T47D (cell line): ENCODE measurements around the gene CAMSAP1.

Source experiments
- DNase-seq, 2 experiments: peaks; one replicate each; pipeline versions ENCODE4 v3.0.0 to v3.0.0-alpha.2; 2011 to 2012; ENCODE audit warnings: low read depth in 1 of 2, low spot score in 1 of 2
- JUND ChIP-seq: IDR thresholded peaks from 2 replicates; pipeline ENCODE4 v1.6.1; 2012; ENCODE audit warnings: low read depth
- in situ Hi-C: cut with HindIII; loops from 2 replicates; pipeline ENCODE4 v1.10.0; 2016; ENCODE audit warnings: low sequenced_read_pairs, low pct_unique_long_range_greater_than_20kb

Gene CAMSAP1

DNA sequence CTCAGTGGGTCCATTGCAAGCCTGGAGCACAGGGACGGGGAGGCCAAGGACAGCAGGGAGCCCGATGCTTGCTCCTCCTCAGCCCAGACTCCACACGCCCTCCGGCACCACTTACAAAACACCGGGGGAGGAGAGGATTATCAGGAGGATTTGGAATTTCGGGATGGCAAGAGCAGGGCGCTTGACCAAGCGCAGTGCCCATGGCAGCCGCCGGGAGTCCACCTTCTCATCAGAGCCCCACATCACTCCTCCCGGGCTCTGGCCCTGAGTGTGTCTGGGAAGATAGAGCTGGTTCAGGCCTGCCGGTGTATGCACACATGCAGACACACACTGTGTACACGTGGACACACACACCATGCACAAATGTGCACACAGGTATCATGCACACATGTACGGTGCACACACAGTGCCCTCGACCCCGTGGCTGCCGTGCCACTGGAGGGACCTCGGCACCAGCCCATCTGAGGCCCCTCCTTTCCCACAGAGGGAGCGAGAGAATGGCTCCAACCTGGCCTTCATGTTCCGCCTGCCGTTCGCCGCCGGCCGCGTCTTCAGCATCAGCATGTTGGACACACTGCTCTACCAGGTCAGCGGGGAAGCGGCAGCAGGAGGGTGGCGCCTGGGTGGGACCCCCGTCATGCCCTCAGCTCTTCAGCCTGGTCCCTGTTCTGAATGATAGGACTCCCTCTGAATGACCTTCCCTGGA, 123.7 kb downstream of the CAMSAP1 start:
- DNase-seq, result no peak
- in situ Hi-C loops, result no loop called here

DNA sequence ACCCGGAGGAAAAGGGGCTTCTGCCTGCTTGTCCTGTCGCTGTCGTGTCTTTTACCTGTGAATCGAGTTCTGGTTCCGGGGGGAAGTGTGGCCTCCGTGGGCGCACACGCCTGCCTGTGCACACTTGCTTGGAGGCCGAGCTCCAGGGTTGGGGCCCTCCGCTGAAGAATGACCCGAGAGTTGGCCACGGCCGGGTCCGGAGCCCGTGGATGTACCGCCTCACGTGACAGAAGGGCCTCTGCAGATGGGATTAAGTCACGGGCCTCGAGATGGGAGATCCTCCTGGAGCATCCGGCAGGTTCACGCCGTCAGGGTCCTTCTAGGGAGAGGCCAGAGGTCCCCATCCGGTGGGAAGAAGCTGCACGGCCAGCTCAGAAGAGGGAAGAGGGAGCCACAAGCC, 124.4 kb downstream of the CAMSAP1 start:
- no peak for DNase-seq
- in situ Hi-C loops, result no loop called here
- no peak for TF ChIP-seq JUND

More for the DNA sequence above, 123.7 kb downstream of the CAMSAP1 start:
- no peak for TF ChIP-seq JUND

DNA sequence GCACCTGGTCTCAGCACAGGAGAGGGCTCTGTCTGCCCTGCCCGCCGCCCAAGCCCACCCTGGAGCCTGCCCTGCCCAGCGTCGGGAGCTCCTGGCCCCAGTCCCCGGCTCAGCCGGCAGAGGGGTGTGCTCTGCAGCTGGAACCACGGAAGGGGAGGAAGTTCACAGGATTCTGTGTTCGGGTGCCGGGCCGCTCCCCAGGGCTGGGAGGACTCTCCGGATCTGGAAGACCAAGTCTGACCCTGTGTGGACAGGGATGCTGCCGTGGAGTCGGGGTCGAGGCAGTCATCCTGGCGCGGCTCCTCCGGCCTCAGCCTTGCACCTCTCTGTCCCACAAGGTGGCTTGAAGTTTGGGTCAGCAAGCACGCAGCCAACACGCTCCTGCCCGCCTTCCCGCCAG, 126.7 kb downstream of the CAMSAP1 start:
- DNase-seq, result no peak
- no peak for TF ChIP-seq JUND
- in situ Hi-C loops, result no loop called here

DNA sequence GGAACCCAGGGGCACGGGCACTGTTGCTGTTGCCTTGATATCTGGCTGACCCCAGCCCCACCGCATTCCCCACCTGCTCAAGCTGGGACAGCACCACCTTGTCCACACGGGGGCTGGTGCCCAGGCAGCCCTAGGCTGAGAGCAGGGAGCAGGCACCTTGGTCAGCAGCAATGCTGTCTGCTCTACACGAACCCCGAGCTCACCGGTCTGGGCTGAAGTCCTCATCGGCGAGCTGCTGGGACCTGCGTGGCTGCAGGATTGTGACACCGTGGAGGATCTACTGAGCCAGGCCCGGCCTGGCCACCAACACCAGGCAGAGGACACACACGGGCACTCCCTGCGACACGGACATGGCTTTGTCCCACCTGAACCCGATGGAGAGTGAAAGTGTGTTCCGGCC, 127.3 kb downstream of the CAMSAP1 start:
- TF ChIP-seq JUND, result no peak
- no peak for DNase-seq
- in situ Hi-C loops, result no loop called here

DNA sequence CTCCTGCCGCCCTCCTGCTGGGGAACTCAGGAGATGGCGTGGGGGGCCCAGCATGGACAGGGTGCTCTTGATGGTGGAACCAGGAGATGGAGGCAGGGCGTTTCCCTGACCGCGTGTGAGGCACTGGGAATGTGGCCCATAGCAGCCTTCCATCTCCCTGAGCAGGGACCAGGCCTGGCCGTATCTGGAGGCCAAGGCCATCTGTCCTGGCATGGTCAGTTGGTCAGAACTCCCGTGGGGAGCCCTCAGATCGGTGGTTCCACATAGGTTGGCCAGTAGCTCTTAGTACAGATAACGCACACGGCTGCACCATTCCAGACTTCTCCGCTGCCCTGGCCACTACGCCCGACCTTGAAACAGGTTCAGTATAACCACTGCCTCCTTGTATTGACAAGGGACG, 127.8 kb downstream of the CAMSAP1 start:
- TF ChIP-seq JUND, result no peak
- in situ Hi-C loops, result no loop called here
- DNase-seq, result no peak

DNA sequence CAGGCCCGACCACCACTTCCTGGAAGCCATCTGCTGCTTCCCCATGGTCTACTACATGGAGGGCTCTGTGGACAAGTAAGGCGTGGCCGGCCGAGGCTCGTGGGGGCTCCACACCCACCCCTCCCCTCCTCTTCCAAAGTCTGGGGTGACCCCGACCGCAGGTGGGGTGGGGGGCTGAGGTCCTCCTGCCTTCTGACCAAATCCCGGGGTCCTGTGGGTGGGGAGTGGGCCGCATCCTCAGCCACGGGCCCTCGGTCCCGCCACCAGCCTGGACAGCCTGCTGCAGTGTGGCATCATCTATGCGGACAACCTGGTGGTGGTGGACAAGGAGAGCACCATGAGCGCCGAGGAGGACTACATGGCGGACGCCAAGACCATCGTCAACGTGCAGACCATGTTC, 128.9 kb downstream of the CAMSAP1 start:
- TF ChIP-seq JUND, result no peak
- in situ Hi-C loops, result no loop called here
- DNase-seq, result no peak

DNA sequence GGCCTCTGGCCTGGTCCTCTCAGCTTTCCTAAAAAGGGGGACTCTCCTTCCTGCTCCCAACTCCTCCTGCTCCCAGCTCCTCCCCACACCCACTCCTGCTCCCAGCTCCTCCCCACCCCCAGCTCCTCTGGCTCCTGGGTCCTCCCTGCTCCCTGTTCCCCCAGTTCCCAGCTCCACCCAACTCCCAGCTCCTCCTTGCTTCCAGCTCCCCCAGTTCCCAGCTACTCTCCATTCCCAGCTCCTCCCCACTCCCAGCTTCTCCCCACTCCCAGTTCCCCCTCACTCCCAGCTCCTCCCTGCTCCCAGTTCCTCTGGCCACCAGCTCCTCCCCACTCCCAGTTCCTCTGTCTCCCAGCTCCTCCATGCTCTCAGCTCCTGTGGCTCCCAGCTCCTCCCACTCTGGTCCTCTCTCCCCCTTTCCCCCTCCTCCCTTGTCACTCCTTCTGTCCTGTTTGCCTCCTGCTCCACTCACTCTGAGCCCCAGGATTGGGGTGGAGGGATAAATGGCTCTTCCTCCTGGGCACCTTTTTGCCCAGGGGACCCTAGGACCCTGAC, 129.6 kb downstream of the CAMSAP1 start:
- no peak for DNase-seq
- no peak for TF ChIP-seq JUND
- in situ Hi-C loops, result no loop called here

DNA sequence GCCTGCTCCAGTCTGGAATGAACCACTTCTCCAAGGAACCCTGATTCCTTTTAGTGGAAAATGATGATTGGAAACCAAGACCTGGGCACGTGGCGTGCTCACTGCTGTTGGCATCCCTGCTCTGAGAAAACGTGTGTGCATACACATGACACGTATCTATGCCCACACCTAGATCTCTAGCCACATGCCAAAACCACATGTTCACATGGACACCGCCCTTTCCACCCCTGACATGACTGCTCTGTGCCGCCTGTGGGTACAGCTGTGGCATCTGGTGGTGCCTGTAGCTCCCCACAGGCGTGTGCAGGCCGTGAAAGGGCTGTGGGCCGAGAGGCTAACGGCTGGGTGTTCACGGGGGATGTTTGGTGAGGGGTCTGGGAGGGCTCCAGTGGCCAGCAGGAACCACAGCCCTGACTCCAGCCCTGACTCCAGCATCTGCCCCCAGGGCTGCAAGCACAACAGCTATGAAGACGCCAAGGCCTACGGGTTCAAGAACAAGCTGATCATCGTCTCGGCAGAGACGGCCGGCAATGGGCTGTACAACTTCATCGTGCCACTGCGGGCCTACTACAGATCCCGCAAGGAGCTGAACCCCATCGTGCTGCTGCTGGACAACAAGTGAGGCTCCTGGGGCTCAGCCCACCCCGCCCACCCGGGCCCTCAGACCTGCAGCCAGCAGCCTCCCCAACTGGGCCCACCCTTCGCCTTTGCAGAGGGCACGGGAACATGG, 130.3 kb downstream of the CAMSAP1 start:
- DNase-seq, result no peak
- in situ Hi-C loops, result no loop called here
- TF ChIP-seq JUND, result no peak

DNA sequence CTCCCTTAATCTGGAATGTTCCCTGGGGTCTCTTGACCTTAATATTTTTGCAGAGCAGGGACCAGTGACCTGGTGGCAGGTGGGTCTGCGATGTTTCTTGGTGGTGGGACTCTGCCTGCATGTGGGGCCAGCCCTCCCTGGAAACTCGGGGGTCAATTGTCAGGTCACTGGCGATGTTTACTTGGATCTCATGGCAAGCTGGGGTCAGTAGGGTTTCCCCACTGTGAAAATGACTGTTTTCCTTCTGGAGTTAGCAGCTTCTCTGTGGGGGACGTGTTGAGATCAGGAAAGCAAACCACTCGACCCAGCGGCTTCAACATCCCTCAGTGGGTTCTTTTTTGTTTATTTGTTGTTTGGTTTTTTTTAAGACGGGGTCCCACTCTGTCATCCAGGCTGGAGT, 131.4 kb downstream of the CAMSAP1 start:
- DNase-seq, result no peak
- TF ChIP-seq JUND, result no peak
- in situ Hi-C loops, result no loop called here

DNA sequence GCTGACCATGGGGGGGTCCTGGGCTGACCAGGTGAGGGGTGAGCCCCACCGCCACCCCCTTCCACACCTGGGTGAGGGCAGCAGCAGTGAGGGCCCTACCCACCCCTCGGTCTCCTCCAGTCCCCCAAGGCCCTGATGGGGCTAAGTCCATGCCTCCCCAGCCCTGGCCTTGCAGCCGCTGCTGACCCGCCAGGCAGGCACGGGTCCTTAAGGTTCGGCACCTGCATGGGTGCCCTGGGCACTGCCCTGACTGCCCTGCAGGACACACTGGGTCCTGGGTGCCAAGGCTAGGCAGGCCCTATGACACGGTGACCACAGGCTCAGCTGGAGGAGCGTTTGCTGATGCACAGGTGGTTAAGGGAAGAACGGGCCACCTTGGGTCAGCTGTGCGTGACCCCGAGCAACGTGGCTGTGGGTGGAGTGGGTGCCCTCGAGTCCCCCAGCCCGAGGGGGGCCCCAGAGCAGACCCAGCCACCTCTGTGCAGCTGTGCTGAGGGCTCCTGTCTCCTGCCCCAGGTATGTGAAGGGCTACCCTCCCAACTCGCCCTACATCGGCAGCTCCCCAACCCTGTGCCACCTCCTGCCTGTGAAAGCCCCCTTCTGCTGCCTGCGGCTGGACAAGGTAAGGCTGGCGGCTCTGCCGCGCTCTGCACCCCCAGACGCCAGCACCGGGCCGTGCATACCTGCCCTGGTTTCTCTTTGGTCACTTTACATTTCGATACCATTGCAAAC, 132.4 kb downstream of the CAMSAP1 start:
- DNase-seq, result no peak
- in situ Hi-C loops, result no loop called here
- TF ChIP-seq JUND, result no peak

DNA sequence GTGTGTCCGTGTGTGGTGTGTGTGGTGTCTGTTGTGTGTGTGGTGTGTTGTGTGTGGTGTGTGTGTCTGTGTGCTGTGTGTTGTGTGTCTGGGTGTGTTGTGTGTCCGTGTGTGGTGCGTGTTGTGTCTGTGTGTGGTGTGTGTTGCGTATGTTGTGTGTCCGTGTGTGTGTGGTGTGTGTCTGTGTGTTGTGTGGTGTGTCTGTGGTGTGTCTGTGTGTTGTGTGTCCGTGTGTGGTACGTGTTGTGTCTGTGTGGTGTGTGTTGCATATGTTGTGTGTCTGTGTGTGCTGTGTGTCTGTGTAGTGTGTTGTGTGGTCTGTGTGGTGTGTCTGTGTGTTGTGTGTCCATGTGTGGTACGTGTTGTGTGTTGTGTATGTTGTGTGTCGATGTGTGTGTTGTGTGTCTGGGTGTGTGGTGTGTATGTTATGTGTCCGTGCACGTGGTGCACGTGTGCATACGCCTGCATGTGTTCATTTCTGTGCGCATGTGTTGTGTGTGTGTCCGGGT, 133.1 kb downstream of the CAMSAP1 start:
- DNase-seq, result no peak
- TF ChIP-seq JUND, result no peak
- in situ Hi-C loops, result no loop called here

DNA sequence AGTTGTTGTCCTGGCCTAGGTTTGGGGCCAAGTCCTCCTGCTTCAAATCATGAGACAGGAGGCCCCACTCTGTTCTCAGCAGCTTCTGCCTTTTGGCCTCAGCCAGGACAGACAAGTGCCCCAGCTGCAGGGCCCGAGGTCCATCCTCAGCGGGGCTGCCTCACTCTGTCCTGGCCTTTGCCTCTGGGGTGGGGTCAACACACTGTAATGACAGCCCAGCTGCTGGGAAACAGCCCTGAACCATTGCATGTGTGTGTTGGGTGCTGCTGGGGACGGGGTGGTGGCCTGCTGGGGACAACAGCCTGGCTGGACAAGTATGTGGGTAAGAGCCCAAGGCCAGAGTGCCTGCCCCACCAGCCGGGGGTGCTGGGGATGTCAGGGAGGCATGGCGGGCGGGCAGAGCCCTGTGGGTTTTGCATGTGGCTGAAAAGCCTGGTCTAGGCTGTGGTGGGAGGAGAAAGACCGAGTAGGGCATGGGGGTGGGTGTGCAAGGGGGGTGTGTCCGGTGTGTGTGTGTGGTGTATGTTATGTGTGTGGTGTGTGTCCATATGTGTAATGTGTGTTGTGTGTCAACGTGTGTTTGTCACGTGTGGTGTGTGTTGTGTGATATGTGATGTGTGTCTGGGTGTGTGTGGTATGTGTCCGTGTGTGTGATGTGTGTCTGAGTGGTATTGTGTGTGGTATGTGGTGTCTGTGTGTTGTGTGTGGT, 133.7 kb downstream of the CAMSAP1 start:
- in situ Hi-C loops, result no loop called here
- no peak for TF ChIP-seq JUND
- no peak for DNase-seq
